ENCODE data around the gene HMGXB3.
"Not testable (repeated sequence)": the region's sequence is repeated elsewhere in the genome, so short reads cannot be mapped to it uniquely, and the experiment has no call there.

Gene HMGXB3

GRCh38 chr5:150043657-150044328, 43.3 kb downstream of the HMGXB3 start:
- no peak overlapping the region for H3K4me3 ChIP-seq (ENCODE audit: low read depth, low read length)
- no peak for DNase-seq (ENCODE audit: low read depth)
- no peak for TF ChIP-seq CTCF (IDR thresholded peaks at IDR 0.05; ENCODE audit: control insufficient read depth, extremely low read depth, insufficient read depth)

GRCh38 chr5:150044329-150044681, 43.8 kb downstream of the HMGXB3 start:
- no peak for DNase-seq (ENCODE audit: low read depth)

GRCh38 chr5:150044712-150045111, 44.2 kb downstream of the HMGXB3 start:
- TF ChIP-seq CTCF (IDR thresholded peaks at IDR 0.05; ENCODE audit: control insufficient read depth, extremely low read depth, insufficient read depth), result no peak
- no peak for DNase-seq (ENCODE audit: low read depth)
- no peak overlapping the region for H3K4me3 ChIP-seq (ENCODE audit: low read depth, low read length)

More at GRCh38 chr5:150044329-150044681, 43.8 kb downstream of the HMGXB3 start:
- TF ChIP-seq CTCF (IDR thresholded peaks at IDR 0.05; ENCODE audit: control insufficient read depth, extremely low read depth, insufficient read depth), result no peak
- no peak overlapping the region for H3K4me3 ChIP-seq (ENCODE audit: low read depth, low read length)

GRCh38 chr5:150045549-150045948, 45.0 kb downstream of the HMGXB3 start:
- DNase-seq (ENCODE audit: low read depth), result no peak
- no peak for TF ChIP-seq CTCF (IDR thresholded peaks at IDR 0.05; ENCODE audit: control insufficient read depth, extremely low read depth, insufficient read depth)
- H3K4me3 ChIP-seq (ENCODE audit: low read depth, low read length), result no peak overlapping the region

- DNase-seq (ENCODE audit: low read depth), result no peak
- TF ChIP-seq CTCF (IDR thresholded peaks at IDR 0.05; ENCODE audit: control insufficient read depth, extremely low read depth, insufficient read depth), result no peak
- no peak overlapping the region for H3K4me3 ChIP-seq (ENCODE audit: low read depth, low read length)
Observed at GRCh38 chr5:150046031-150046430, 45.5 kb downstream of the HMGXB3 start.

- not testable (repeated sequence) for H3K4me3 ChIP-seq (ENCODE audit: low read depth, low read length); DNase-seq (ENCODE audit: low read depth)
Observed at GRCh38 chr5:150050172-150050811, 49.8 kb downstream of the HMGXB3 start.

GRCh38 chr5:150051657-150052195, 51.2 kb downstream of the HMGXB3 start:
- no peak for TF ChIP-seq CTCF (IDR thresholded peaks at IDR 0.05; ENCODE audit: control insufficient read depth, extremely low read depth, insufficient read depth)
- H3K4me3 ChIP-seq (ENCODE audit: low read depth, low read length), result no peak overlapping the region
- DNase-seq (ENCODE audit: low read depth), result no peak
